ENCODE measurements around the gene MKKS.
A peak's percentile ranks its signal among the peaks of the same experiment; 100 is the strongest.

MKKS gene

DNA sequence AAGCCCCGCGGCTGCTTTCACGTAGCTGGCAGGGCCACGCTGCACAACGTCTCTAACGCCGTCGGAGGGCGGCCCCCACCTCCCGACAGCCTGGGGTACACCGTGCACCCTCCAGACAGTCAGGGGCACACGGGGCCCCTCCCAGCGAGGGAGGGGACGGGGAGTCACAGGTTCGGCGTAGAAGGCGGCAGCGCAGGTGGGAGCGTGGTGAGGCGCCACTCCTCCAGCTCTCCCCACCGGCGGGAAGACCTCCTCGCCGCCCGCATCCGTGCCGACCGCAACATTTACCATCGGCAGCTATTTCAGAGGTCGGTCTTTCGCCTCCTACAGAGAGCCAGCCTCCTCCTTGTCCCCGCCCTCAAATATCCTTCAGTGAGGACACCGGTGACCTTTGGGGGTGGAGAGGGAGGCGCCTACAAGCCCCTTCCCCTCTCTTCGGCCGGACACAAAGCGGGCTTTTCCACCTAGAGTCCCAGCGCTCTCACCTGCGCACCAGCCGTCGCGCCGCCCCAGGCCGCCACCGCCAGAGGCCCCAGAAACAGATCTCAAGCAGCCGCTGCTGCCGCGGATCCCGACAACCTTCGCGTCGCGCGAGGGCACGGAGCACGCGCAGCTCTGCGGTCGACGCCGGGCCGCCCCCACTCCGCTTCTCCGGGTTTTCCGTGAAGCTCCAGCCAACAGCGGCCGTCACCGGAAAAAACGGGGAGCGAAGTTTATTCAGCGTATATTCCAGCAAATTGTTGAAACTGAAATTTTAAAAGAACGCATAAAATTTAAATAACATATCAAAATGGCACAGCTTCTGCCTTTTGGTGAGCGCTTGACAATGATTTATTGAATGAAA, at the start of gene MKKS:
Gene MKKS (minus strand): TSS at position 600 of the 844 bp plus-strand sequence. CDS start 20,708 bp downstream, outside the sequence.
- DNase-seq, result peak; percentile 95

DNA sequence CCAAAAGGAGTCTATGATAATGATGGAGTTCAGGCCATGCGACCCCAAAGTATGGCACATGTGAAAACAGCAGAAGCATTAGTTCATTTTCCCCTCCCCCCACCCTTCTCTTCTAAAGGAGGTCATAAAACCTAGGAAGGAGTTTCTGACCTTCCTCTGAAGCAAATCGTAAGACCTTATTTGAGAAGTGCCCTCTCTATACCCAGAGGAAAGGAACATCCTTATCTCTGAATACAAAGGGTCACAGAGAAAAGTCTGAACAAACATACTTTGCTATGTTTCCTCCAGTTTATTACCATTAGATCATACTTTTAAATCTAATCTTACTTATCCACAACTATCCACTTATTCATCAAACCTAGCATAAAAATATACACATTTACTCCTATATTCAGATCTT, 49.7 kb upstream of the MKKS start:
- DNase-seq, result peak; percentile 52

- DNase-seq, result no peak
Measured at GRCh38 chr20:10481676-10482075, 47.7 kb upstream of the MKKS start.

- DNase-seq, result no peak
Measured at GRCh38 chr20:10478930-10479329, 44.9 kb upstream of the MKKS start.

GRCh38 chr20:10478205-10478604, 44.2 kb upstream of the MKKS start:
- no peak for DNase-seq

DNA sequence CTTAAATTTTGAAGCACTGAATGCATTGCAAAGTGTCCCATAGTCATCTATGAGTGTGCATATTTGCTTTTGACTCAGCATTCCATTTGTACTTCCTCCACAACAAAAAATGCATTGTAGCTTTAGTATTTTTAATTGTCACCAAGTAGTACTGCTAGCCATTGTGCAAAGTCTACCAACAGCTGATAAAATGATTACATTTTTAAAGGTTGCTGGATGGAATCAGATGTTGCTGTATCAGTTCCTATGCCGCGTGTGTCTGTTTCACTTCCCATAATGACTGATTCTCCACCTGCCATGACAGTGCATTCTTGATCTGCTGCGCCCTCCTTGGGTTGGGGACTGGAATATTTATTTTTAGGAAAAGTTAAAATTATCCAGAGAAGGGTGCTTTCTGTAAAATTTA, 42.3 kb upstream of the MKKS start:
- DNase-seq, result peak; percentile 76

DNA sequence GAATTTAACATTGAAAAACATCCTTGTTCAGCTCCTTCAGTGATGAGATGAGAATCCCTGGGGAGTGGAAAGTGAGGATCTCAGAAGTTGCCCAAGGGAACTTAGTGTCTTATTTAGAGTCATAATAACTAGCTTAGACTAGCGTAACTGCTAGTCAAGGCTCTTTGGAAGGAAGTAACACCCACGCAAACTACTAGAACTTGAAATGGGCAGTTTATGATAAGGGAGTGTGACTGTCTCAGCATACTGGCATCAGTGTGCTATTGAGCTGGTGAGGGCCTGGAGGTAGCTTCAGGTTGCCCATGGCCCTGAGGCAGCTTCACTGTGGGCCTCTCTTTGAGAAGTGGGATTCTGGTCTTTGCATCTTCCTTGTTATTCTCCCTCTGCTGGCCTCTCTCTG, 41.2 kb upstream of the MKKS start:
- DNase-seq, result peak; percentile 63

DNA sequence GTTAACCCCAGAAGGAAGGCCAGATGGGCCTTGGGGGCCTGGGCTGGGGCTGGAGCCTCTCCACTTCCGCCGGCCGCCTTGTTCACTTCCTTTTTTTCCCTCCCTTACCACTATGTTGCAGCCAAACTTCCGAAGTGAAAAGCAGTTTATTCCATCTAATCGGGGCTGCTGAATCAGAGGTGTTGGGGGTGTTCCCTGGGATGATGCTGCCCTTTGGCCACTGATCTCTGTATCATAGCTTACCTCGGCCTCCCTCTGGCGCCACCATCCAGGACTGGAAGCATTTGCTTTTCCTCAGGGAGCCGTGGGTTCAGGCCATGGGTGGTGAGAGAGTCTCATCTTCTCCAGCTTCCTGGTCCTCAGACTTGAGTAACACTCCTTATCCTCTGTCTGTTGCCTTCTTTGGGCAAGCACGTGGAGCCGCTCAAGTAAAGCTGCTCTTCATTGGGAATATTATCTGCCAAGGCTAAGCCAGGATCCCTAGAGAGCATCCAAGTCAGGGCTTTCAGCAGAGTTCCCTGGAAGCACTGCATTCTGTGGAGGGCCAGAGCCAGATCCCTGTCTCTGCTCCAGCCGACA, 40.7 kb upstream of the MKKS start:
- peak; percentile 65 for DNase-seq

- no peak for DNase-seq
Measured at GRCh38 chr20:10472871-10473270, 38.8 kb upstream of the MKKS start.

GRCh38 chr20:10470276-10470675, 36.3 kb upstream of the MKKS start:
- DNase-seq, result no peak

- DNase-seq, result peak; percentile 95
Measured at GRCh38 chr20:10469599-10469998, 35.6 kb upstream of the MKKS start.

- no peak for DNase-seq
Measured at GRCh38 chr20:10469056-10469455, 35.0 kb upstream of the MKKS start.

GRCh38 chr20:10468340-10468845, 34.4 kb upstream of the MKKS start:
- no peak for DNase-seq

GRCh38 chr20:10467681-10468339, 33.8 kb upstream of the MKKS start:
- DNase-seq, result no peak

- no peak for DNase-seq
Measured at GRCh38 chr20:10466855-10467254, 32.8 kb upstream of the MKKS start.

DNA sequence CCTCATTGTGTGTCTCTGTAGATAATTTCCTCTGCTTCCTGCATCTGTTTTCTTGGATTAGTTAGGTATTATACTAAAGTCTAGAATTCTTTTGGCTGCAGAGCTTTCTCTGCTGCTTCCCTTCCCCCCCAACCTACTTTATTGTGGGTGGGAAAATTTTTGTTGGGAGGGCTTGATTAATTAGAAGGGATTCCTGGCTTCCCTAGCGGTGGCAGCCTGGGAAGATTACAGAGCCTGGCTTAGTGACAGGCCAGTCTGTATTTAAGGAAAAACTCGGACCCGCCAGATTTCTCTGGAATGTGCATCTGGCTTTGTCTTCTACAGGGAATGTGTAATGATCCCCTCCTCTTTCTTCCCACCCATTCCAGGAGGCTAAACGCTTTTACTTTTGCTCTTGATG, 32.3 kb upstream of the MKKS start:
- DNase-seq, result no peak

DNA sequence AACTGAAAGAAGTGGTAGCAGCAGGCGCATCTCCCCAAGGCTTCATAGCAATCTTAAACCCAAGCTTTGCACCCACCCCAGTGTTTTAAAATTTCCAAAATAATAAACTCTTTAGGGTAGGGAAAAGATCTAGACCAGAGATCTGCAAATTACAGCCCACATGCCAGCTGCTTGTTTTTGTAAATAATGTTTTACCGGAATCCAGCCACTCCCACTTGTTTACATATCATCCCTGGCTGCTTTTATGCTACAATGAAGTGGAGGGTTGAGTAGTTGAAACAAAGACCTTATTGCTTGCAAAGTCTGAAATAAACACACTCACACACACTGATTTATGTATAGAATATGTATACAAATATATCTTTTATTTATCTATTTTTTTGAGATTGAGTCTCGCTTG, 31.1 kb upstream of the MKKS start:
- DNase-seq, result no peak

- no peak for DNase-seq
Measured at GRCh38 chr20:10463622-10464021, 29.6 kb upstream of the MKKS start.

- no peak for DNase-seq
Measured at GRCh38 chr20:10462516-10462915, 28.5 kb upstream of the MKKS start.

- DNase-seq, result no peak
Measured at GRCh38 chr20:10461495-10461894, 27.5 kb upstream of the MKKS start.

DNA sequence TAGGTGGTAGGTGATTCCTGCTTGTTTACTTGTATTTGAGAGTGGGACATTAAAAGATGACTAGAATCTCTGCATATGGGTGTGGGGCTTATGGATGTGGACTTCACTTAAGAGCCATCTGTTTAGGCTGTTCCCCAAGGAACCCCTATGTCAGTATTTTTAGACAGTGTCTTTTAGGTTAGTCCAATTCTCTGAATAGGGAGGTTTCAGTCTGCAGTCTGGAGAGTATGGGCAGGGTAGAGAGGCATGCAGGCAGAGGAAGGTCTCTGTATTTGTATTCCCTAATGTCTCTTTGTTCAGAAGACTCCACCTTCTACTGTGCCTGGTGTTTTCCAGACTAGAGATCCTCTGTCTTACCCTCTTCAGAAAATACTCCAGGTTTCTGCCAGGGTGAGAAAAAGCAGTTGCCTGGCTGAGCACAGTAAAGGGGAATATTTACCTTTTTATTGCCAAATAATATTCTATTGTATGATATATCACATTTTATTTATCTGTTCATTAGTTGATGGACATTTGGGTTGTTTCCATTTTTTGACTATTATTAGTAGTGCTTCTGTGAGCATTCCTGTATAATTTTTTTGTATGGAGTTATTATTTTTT, 20.2 kb upstream of the MKKS start:
- no peak for DNase-seq

GRCh38 chr20:10453241-10453640, 19.2 kb upstream of the MKKS start:
- peak; percentile 91 for DNase-seq

- no peak for DNase-seq
Measured at GRCh38 chr20:10449270-10449669, 15.2 kb upstream of the MKKS start.

Data from hematopoietic multipotent progenitor cell treated with erythropoietin and hydrocortisone succinate and interleukin-3 and kit ligand, for 4 days (in vitro differentiated cells).